Dermis blood vessel endothelial cell (primary cell): Measurements from ENCODE around the gene MCF2L. TPM values are rescaled to one million over a fixed set of nuclear protein-coding genes. Genes with fewer than 3 reads are reported as not detected.
"Not testable (repeated sequence)": the region's sequence is repeated elsewhere in the genome, so short reads cannot be mapped to it uniquely, and the experiment has no call there.

Experiments used
- DNase-seq: peaks from one replicate; pipeline ENCODE4 v3.0.0; 2010
- total RNA-seq: library from RNA; depleted of rRNA; stranded (reverse); fragments of >200 nt; gene quantifications from 2 replicates; pipeline ENCODE4 v1.2.3, GENCODE V29; 2014

The MCF2L gene
- total RNA-seq = 7.8 and 51.4 TPM in 2 replicates

GRCh38 chr13:112968910-112969691 lies at the start of gene MCF2L:
Gene MCF2L, plus strand, starts transcription at chr13:112969214. Its CDS starts 166 bp downstream, at chr13:112969380.
- peak; percentile 51 for DNase-seq

DNA sequence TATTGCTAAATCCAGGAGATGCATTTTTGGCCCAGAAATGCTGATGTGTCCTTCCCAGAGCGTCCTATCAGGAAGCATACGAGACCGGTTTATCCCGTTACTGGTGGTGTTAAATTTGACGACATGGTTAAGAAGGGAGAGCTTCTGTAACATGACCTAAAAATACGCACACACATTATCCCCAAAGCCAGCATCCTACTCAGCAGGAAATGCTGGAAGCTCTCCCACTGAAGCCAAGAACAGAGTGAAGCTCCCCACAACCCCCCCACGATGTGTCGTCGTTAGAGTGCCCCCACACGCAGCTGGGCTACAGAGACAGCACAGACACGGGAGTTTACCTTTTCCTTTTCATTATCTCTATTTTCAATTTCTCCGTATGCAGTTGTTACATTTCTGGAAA lies 45.1 kb upstream of the MCF2L start:
- no peak for DNase-seq

DNA sequence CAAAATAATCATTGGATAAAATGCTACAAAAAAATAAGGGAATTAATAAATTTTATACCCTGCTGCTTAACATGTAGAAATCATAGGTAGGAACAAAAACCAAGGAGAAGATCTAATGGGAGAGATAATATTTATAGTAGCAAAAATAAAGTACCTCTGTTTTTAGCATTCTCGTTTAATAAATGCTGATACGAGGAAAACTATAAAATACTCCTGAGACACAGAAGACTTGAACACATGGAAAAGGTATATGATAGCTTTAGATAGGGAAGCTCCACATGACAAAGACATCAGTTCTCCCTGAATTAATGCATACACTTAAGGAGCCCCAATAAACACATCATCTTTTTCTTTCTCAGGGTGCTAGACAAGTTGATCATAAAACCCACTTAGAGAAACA lies 44.6 kb upstream of the MCF2L start:
- no peak for DNase-seq

- no peak for DNase-seq
Measured at GRCh38 chr13:112926003-112926402, 43.0 kb upstream of the MCF2L start.

- no peak for DNase-seq
Measured at GRCh38 chr13:112926993-112927392, 42.0 kb upstream of the MCF2L start.

- DNase-seq = no peak
Measured at GRCh38 chr13:112928020-112928971, 40.7 kb upstream of the MCF2L start.

DNA sequence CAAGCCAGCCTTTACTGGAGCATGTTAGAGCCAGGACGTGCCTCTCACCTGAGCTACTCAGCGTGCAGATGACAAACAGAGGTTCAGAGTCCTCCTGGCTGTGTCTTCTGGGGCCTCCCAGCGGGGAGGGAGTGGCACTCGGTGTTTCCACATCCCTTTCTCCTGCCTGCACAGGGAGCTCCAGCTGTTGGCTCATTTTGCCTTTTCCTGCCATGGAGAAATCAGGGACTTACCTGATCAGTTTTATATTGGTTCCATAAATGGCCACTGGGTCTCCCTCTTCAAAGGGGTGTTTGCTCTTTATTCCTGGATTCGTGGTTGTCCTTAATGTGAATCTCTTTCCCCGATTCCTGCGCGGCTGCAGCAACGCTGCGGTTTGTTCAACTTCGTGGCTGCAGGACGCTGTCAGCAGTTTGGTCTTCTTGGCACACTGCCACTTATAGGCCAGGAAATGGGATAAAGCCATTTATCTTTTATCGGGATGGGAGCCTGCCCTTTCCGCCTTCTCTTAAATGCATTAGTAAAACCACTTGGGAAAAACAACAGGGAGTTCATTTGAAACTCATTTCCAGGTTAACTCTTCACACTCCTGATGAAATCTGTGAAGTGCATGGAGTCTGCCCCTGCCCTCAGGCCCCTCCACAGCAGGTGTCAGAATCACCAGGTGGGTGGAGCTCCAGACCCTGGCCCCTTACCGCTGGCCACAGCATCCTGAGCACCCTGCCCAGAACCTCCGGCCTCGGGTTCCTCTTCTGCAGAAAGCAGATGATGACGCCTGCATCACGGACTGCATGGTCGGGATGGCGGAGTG lies 39.8 kb upstream of the MCF2L start:
- DNase-seq = peak; percentile 50

DNA sequence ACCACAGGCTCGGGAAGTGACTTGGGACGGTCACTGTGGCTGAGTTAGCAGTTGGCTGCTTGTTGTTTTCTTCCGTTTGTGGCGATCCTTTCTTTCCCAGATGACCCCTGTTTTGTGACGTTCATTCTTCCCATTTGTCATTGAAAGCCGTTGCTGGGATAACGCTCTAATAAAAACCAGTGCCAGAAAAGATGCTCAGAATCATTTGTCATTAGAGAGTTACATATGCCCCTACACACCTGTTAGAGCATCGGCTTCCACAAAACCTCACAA lies 39.3 kb upstream of the MCF2L start:
- no peak for DNase-seq

GRCh38 chr13:112930192-112930591 lies 38.8 kb upstream of the MCF2L start:
- DNase-seq = no peak

GRCh38 chr13:112931028-112931934 lies 37.7 kb upstream of the MCF2L start:
- DNase-seq = peak; percentile 62

GRCh38 chr13:112932971-112933370 lies 36.0 kb upstream of the MCF2L start:
- no peak for DNase-seq

- no peak for DNase-seq
Measured at GRCh38 chr13:112933649-112934048, 35.4 kb upstream of the MCF2L start.

- DNase-seq = no peak
Measured at GRCh38 chr13:112934078-112934477, 34.9 kb upstream of the MCF2L start.

DNA sequence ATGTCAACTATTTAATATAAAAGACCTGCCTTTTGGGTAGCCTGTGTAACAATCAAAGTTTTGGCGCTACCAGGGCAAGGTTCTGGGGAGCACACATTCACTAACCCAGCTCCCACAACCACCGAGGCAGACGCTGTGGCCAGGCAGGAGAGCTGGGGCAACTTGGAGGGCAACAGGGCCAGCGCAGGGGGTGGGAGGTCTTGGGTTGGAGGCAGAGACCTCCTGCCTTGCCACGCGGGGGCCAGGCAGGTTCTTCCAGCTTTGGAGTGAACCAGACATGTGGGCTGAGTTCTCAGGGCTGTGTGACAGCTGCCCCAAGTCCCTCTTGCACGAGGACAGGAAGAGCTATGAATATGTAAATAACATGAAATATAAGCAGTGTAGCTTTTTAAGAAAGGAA lies 30.3 kb upstream of the MCF2L start:
- DNase-seq = no peak

GRCh38 chr13:112940236-112940635 lies 28.8 kb upstream of the MCF2L start:
- no peak for DNase-seq

GRCh38 chr13:112941349-112941748 lies 27.7 kb upstream of the MCF2L start:
- DNase-seq = no peak

DNA sequence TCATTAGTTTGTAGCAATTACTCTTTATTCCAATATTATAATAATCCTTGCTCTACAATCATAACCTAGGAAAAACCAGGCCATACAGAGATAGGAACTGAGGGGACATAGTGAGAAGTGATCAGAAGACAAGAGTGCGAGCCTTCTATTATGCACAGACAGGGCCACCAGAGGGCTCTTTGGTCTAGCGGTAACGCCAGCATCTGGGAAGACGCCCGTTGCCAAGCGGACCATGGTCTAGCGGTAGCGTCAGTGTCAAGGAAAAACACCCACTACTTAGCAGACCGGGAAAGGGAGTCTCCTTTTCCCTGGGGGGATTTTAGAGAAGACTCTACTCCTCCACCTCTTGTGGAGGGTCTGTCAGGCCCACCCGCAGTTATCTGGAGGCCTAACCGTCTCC lies 27.2 kb upstream of the MCF2L start:
- not testable (repeated sequence) for DNase-seq

GRCh38 chr13:112942689-112943308 lies 26.2 kb upstream of the MCF2L start:
- DNase-seq = peak; percentile 97

DNA sequence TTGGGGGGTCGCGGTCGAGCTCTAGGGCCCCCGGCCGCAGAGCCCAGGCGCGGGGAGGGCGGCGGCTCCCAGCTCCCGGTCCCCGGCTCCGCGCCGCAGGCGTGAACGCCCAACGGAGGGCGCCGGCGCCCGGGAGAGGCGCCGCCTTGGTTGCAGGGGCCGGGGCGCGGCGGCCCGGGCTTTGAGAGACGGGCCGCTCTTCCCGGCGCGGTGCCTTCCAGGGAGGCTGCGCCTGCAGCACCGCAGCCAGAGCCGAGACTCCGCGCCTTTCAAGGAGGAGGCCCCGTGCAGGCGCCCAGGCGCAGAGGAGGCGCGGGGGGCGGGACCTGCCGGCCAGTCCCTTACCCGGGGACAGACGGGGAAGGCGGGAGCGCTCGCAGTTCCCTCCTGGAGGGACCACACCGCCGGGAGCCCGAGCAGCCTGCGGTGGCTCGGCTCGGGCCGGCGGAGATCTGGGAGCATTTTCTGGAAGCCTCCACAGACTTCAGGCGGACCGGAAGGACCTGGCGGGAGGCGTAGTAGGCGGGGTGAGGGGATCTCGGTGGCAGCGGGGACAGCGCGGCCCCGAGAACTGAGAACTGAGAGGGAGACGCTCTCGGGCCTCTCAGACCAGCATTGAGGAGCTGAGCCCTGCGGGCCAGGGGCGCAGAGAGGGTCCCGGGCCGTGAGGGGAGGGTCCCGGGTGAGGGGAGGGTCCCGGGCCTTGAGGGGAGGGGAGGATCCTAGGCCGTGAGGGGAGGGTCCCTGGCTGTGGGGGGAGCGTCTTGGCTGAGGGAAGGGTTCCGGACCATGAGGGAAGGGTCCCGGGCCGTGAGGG lies 25.5 kb upstream of the MCF2L start:
- DNase-seq = peak; percentile 47

GRCh38 chr13:112947796-112948195 lies 21.2 kb upstream of the MCF2L start:
- DNase-seq = no peak
